AG20443 (cell line): ENCODE data around the gene SNX9.
"Not testable (repeated sequence)": the region's sequence is repeated elsewhere in the genome, so short reads cannot be mapped to it uniquely, and the experiment has no call there.

Experiments used
- DNase-seq: peaks from one replicate; pipeline ENCODE4 v3.0.0; 2012; ENCODE audit warnings: low spot score, mixed read lengths

Gene SNX9

DNA sequence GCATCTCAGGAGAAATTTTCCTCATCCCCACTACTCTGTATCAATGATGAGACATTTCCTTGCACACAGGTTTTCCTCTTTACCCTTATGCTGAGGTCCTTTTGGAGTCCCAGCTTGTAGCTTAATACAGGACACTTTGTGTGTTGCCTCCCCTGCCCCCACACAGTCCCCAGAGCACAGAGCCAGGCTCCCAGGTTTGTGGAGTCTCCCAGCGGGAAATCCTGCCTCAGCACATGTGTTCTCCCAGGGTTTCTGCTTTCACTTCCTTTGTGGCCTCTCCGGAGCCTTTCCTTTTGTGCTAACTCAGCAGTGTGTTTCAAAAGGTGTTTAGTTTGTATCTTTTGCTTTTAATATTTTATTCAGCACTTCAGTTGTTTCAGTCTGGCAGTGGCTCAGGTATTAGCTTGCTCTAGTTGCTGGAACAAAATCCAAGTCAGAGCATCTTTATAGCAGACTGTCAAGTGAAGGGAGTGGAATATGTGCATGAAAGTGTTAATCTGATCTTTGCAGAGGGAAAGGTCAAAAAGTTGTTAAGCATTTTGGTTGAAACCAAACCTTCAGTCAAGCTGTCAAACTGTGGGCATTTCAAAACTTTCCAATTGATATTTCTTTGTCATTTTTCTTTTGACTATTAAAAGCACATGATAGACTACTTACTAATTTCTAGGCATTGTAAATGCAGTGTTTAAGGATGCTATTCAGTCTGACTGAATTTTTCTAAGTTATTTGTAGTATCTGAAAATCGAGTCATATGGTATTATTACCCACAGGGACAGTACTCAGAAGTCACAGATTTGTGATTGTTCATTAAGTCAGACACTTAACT, 8.6 kb downstream of the SNX9 start:
- DNase-seq: no peak

DNA sequence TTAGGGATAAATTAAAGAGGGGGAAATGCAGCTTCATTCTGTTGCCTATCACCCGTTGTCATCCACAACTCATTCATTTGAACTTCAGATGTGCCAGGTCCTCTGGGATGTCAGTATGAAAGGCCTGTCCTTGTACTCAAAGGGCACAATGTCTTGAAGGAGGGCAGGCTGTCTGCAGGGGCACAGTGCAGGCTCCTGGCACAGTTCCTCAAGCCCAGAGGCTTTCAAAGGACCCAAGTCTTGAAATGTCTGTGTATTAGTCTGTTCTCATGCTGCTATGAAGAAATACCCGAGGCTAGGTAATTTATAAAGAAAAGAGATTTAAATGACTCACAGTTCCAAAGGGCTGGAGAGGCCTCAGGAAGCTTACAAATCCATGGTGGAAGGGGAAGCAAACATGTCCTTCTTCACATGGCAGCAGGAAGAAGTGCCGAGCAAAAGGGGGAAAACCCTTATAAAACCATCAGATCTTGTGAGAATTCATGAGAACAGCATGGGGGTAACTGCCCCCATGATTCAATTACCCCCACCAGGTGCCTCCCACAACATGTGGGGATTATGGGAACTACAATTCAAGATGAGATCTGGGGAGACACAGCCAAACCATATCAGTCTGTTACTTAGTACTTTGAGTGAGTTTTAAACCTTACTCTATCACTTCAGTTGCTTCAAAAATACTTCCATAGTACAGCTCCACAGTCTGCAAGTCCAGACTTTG, 9.4 kb downstream of the SNX9 start:
- DNase-seq: no peak

- no peak for DNase-seq
Observed at GRCh38 chr6:157834549-157834948, 11.5 kb downstream of the SNX9 start.

DNA sequence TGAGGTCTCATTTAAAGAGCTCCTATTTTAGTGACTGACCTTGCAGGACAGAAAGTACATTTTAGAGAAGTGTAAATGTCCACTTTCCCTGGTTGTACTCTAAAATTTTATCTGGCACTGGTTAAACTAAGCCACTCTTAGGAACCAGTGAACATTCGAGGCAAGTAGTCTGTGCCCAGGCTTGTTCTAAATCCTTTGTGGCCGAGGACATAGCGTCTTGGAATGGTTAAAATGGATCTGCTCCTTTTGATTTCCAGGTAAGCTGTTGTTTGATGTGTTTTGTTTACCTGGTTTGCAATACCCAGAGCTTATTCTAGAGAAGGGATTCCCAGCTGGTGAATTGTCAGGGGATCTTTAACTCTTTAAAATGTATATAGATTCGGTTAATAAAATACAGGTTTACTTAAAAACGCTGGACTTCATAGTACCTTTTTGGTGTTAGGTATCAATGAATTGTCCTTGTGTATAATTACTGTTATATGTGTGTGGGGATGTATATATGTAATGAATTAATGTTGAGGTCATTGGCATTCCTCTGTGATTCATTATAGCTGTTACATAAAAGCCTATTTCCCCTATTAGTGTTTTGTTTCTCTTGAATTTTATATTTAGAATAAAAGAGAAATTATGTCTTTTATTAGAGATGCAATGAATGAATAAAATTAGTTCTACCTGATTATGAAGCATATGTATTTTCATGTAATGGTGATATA, 15.8 kb downstream of the SNX9 start:
- no peak for DNase-seq

DNA sequence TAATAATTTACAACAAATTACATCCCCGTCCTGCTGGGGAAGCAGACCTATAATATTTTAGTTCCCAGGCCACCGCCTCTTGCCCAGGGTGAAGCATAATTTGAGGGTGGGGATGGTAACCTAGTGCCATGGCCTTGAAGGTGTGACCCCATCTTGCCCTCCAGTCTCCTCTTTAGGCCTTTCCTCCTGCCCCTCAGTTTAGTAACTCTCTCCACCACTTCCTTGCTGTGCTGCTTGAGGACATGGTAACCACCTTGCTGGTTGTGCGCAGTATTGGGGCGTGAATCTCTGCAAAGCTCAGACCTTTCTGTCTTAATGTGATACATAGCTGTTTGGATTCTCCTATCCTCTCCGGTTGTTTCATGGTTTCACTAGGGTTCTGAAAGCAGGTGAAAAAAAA, 16.6 kb downstream of the SNX9 start:
- no peak for DNase-seq

- DNase-seq: no peak
Observed at GRCh38 chr6:157840261-157840660, 17.2 kb downstream of the SNX9 start.

GRCh38 chr6:157840776-157841175, 17.7 kb downstream of the SNX9 start:
- DNase-seq: peak; percentile 27

DNA sequence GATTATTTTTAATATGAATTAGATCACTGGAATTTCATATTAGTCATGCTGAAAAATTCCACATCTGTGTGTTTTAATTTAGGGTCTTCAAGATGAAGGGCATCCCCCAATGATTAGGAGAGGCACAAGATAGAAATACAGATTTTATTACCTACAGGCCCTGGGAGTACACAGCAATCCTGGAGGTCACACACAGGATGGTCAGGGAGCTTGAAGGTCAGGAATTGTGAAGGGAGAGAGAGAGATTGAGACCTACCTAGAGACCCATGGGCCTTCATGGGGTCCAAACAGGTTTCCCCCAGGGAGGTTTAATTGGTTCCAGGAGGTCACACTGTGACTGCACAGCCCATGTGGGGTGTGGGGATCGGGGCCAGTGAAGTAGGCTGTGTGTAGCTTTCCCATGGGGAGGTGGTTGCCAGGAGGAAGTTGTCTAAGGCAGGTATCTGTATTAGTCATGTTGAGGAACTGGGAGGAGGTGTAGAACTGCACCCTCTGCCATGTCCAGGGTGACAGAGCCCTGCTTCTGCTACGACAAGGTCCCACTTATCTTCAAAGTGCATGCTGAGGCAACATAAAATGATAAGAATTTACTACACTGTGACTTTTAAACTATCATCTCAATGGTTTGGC, 18.3 kb downstream of the SNX9 start:
- DNase-seq: no peak

- no peak for DNase-seq
Observed at GRCh38 chr6:157842212-157842611, 19.2 kb downstream of the SNX9 start.

GRCh38 chr6:157844196-157844595, 21.1 kb downstream of the SNX9 start:
- not testable (repeated sequence) for DNase-seq

DNA sequence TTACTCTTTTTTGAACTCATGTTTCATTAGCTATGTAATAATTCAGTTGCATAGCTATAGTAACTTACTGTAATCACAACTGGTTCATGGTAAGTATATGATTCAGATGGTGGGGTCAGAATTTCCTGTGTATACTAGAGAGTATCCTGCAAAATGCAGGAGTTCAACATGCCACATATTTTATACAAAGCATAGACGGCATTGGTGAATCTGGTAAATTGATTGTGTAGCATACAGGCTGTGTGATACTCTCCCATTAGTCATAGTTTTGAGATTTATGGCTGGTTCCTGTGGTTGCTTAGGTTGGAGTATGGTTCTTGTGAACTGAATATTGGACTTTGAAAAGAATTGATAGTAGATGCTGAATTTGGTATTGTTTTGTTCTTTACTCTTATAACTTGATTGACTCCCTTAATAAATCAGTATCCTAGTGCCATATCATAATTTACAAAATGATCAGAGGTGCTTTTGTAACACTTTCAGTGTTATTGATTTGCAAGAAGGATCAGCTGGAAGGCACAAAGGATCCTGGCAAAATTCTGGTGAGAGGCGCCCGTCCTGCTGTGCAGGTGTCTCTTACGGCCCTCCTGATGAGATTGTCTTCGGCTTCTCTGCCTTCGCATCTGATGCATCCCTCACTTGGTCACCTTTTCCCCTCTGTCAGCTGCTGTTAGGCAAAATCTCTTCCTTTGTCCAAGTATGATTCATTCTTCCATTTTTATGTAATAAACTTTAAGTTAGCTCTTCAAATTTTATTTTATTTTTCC, 22.6 kb downstream of the SNX9 start:
- no peak for DNase-seq

GRCh38 chr6:157847846-157848245, 24.8 kb downstream of the SNX9 start:
- DNase-seq: no peak

DNA sequence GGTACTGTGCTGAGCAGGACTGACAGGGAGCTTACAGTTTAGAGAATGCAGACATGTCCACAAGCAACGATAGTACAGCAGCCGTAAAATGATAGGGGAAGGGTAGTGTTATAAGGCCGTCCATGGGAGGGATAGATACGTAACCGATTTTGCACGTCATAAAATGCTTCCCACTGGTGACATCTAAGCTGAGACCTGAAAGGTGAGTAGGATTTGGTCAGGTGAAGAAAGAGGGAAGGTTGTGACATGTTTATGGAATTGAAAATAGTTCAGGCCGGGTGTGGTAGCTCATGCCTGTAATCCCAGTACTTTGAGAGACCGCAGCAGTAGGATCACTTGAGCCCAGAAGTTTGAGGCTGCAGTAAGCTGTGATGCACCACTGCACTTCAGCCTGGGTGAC, 25.6 kb downstream of the SNX9 start:
- DNase-seq: no peak

GRCh38 chr6:157849288-157850017, 26.4 kb downstream of the SNX9 start:
- DNase-seq: no peak

DNA sequence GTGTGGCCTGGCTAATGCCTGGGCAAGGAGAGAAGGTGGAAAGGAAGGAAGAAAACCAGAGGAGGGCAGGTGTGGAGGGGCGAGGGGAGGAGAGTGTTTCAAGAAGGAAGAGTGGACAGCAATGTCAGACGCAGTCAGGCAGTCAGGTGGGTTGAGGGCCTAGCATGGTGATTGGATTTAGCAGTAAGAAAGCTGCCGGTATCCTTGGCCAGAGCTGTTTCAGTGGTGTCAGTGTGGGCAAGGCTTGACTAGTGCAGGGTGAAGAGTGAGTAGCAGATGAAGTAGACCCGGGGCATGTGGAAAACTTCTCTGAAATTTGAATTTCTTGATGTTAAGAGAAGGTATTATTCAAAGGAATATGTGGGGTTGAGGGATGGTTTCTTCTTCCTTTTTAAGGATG, 27.0 kb downstream of the SNX9 start:
- no peak for DNase-seq

- no peak for DNase-seq
Observed at GRCh38 chr6:157853018-157853805, 30.2 kb downstream of the SNX9 start.

- no peak for DNase-seq
Observed at GRCh38 chr6:157853902-157854502, 31.0 kb downstream of the SNX9 start.

GRCh38 chr6:157855325-157855724, 32.3 kb downstream of the SNX9 start:
- DNase-seq: no peak

- DNase-seq: not testable (repeated sequence)
Observed at GRCh38 chr6:157855804-157856203, 32.8 kb downstream of the SNX9 start.

DNA sequence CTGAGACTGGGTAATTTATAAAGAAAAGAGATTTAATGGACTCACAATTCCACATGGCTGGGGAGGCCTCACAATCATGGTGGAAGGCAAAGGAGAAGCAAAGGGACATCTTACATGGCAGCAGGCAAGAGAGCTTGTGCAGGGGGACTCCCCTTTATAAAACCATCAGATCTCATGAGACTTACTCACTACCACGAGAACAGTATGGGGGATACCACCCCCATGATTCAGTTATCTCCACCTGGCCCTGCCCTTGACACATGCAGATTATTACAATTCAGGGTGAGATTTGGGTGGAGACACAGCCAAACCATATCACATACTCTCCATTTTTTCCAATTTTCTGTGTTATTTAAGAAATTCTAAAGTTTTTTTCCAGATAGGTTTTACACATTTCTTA, 35.6 kb downstream of the SNX9 start:
- not testable (repeated sequence) for DNase-seq
